ENCODE measurements around the gene RPN1. TPM values are rescaled to one million over a fixed set of nuclear protein-coding genes. Genes with fewer than 3 reads are reported as not detected.
"Not testable (repeated sequence)": the region's sequence is repeated elsewhere in the genome, so short reads cannot be mapped to it uniquely, and the experiment has no call there.

Gene RPN1
- total RNA-seq, 2 donors from 2014 or later = 117 TPM

DNA sequence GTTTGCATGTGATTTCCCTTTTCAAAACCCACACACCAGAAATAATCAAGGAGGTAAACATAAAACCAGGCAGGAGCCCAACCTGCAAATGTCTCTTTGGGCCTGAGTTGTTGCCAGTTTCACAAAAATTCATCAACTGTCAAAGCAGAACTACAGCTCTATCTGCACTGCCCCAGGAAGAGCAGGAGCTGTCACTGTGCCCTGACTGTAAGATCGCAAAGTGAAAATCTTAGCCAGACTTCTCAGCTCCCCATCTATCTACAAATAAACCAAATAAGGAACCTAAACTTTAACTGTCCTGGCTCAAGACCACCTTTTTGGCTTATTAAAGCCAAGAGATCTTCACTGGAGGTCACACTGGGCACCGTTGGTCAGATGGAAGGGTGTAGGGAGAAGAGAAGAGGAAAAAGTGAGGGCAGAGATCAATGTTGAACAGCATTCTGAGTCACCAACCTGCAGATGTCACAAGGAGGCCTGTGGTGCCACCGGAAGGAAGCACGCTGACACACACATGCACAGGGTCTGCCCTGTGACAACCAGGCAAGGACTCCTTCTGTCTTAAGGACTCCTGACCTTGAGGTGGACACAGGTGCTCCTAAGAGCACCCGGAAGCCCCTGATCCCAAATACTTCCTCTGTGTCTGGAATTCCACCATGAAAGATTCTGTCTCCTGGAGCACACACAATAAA lies 58.7 kb downstream of the RPN1 start:
- Mint-ChIP-seq H3K27me3 (no peaks in the 10 kb centered on the region), H3K4me1 (peaks cover 9% of the 10 kb centered on the region), H3K27ac (peak overlapping the region; percentile 21), H3K4me3 (peak overlapping the region; percentile 36), H3K36me3 (ENCODE audit: low read depth) (no peaks in the 10 kb centered on the region)
- H3K9me3 ChIP-seq (ENCODE audit: control insufficient read depth, low read length, poor library complexity, severe bottlenecking) = no peaks in the 10 kb centered on the region
- peak; percentile 70 for ATAC-seq
- no peak for DNase-seq

DNA sequence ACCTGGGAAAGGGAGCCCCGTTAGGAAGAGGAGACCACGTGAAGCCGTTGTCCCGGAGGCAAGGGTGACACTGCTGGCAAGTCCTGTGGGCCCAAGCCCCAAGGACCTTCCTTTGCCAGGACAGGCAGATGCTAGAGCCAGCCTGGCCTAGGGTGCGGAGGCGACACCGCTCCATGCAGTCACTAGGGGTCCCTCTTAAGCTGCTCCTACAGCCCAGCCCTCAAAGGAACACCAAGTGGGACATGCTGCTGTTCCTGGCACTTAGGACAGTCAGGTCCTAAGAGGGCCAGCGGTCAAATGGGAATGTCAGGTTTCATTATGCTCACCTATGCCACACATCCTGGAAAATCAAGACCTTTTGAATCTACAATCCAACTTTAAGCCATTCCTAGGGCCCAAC lies 59.7 kb downstream of the RPN1 start:
- no peaks in the 10 kb centered on the region for H3K27me3 Mint-ChIP-seq
- H3K4me1 Mint-ChIP-seq = peaks cover 9% of the 10 kb centered on the region
- ATAC-seq = no peak
- DNase-seq = no peak
- no peak overlapping the region for H3K4me3 Mint-ChIP-seq
- H3K27ac Mint-ChIP-seq = no peak overlapping the region
- H3K9me3 ChIP-seq (ENCODE audit: control insufficient read depth, low read length, poor library complexity, severe bottlenecking) = no peaks in the 10 kb centered on the region
- no peaks in the 10 kb centered on the region for H3K36me3 Mint-ChIP-seq (ENCODE audit: low read depth)

DNA sequence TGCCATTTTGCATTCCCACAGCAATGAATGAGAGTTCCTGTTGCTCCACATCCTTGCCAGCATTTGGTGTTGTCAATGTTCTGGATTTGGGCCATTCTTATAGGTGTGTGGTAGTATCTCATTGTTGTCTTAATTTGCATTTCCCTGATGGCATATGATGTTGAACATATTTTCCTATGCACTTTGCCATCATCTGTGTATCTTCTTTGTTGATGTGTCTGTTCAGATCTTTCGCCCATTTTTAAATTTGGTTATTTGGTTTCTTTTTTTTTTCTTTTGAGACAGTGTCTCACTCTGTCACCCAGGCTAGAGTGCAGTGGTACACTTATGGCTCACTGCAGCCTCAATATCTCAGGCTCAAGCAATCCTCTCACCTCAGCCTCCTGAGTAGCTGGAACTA lies 60.6 kb downstream of the RPN1 start:
- not testable (repeated sequence) for H3K4me1 Mint-ChIP-seq; H3K27ac Mint-ChIP-seq; H3K4me3 Mint-ChIP-seq; ATAC-seq; H3K27me3 Mint-ChIP-seq; DNase-seq; H3K9me3 ChIP-seq (ENCODE audit: control insufficient read depth, low read length, poor library complexity, severe bottlenecking); H3K36me3 Mint-ChIP-seq (ENCODE audit: low read depth)

DNA sequence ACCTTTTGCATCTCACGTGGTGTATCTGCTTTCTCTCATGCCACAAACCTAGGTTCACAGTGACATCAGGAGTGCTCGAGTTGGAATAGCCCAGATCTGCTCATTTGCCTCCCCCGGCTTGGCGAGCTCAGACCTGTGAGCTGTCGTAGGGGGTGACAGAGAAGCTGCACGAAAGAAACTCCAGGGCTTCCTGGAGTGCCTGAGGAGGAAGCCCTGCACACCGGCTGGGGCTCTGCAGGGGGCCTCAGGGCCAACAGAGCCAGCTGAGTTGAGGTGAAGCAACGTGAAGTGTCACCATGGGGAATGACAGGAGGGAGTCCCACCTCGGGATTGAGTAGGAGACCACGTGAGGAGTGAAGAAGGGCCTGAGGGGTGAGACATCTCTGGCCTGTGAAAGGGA lies 62.5 kb downstream of the RPN1 start:
- ATAC-seq = no peak
- Mint-ChIP-seq H3K27me3 (peaks cover 13% of the 10 kb centered on the region), H3K4me3 (no peak overlapping the region), H3K4me1 (peaks cover 4% of the 10 kb centered on the region), H3K36me3 (ENCODE audit: low read depth) (no peaks in the 10 kb centered on the region), H3K27ac (no peak overlapping the region)
- DNase-seq = no peak
- H3K9me3 ChIP-seq (ENCODE audit: control insufficient read depth, low read length, poor library complexity, severe bottlenecking) = no peaks in the 10 kb centered on the region

DNA sequence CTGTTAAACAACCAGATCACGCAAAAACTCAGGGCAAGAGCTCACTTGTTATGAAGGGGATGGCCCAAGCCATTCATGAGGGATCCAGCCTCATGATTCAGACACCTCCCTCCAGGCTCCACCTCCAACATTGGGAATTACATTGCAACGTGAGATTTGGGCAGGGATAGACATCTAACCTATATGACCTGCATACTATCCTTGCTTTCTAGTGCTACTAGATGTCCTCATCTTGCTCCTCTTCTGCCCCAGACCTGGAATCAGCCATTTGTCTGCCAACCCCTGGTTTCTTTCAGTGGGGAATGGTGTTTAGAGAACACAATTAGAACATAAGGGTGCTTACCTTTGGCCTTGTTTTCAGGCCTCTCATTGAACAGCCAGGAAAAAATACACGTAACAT lies 63.2 kb downstream of the RPN1 start:
- Mint-ChIP-seq H3K4me3 (no peak overlapping the region), H3K27me3 (peaks cover 17% of the 10 kb centered on the region), H3K4me1 (peaks cover 4% of the 10 kb centered on the region), H3K36me3 (ENCODE audit: low read depth) (no peaks in the 10 kb centered on the region), H3K27ac (no peak overlapping the region)
- DNase-seq (no peak), ATAC-seq (no peak)
- no peaks in the 10 kb centered on the region for H3K9me3 ChIP-seq (ENCODE audit: control insufficient read depth, low read length, poor library complexity, severe bottlenecking)

DNA sequence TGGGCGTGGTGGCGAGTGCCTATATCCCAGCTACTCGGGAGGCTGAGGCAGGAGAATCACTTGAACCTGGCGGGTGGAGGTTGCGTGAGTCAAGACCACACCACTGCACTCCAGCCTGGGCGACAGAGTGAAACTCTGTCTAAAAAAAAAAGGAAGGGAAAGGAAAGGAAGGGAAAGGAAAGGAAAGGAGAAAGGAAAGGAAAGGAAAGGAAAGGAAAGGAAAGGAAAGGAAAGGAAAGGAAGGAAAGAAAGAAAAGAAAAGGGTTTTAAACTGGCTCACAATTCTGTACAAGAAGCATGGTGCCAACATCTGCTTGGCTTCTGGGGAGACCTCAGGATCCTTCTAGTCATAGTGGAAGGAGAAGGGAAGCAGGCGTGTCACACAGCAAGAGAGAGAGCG lies 63.7 kb downstream of the RPN1 start:
- H3K4me1 Mint-ChIP-seq; H3K36me3 Mint-ChIP-seq (ENCODE audit: low read depth); H3K9me3 ChIP-seq (ENCODE audit: control insufficient read depth, low read length, poor library complexity, severe bottlenecking); H3K27ac Mint-ChIP-seq; ATAC-seq; H3K4me3 Mint-ChIP-seq; DNase-seq: not testable (repeated sequence)
- H3K27me3 Mint-ChIP-seq = peaks cover 21% of the 10 kb centered on the region

DNA sequence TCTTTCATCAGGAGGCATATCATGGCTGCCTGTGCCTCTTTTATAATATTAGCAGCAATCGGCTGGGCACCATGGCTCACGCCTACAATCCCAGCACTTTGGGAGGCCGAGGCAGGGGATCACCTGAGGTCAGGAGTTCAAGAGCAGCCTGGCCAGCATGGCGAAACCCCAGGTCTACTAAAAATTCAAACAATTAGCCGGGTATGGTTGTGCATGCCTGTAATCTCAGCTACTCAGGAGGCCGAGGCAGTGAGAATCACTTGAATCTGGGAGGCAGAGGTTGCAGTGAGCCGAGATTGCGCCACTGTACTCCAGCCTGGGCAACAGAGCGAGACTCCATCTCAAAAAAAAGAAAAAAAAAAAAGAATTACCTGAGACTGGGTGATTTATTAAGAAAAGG lies 64.2 kb downstream of the RPN1 start:
- not testable (repeated sequence) for H3K9me3 ChIP-seq (ENCODE audit: control insufficient read depth, low read length, poor library complexity, severe bottlenecking); H3K36me3 Mint-ChIP-seq (ENCODE audit: low read depth); ATAC-seq; H3K4me1 Mint-ChIP-seq; DNase-seq; H3K4me3 Mint-ChIP-seq; H3K27ac Mint-ChIP-seq
- H3K27me3 Mint-ChIP-seq = peaks cover 22% of the 10 kb centered on the region

DNA sequence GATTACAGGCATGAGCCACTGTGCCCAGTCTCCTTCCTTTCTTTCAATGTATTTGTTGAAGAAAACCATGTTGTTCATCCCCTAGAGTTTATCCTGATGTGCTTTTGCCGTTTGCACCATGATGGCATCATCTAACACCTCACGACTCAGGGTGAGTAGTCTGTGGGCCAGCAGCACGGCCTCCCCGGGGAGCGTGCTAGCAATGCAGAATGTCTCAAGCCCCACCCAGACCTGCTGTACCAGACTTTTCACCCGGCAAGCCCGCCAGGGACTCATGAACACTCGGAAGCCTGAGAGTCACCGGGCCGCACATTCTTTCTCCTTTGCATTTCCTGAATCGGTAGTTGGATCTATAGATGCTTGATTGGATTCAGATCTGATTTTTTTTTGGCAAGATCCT lies 64.6 kb downstream of the RPN1 start:
- Mint-ChIP-seq H3K27ac (no peak overlapping the region), H3K27me3 (peaks cover 27% of the 10 kb centered on the region), H3K36me3 (ENCODE audit: low read depth) (no peaks in the 10 kb centered on the region), H3K4me3 (no peak overlapping the region), H3K4me1 (no peaks in the 10 kb centered on the region)
- ATAC-seq = no peak
- no peaks in the 10 kb centered on the region for H3K9me3 ChIP-seq (ENCODE audit: control insufficient read depth, low read length, poor library complexity, severe bottlenecking)
- no peak for DNase-seq

DNA sequence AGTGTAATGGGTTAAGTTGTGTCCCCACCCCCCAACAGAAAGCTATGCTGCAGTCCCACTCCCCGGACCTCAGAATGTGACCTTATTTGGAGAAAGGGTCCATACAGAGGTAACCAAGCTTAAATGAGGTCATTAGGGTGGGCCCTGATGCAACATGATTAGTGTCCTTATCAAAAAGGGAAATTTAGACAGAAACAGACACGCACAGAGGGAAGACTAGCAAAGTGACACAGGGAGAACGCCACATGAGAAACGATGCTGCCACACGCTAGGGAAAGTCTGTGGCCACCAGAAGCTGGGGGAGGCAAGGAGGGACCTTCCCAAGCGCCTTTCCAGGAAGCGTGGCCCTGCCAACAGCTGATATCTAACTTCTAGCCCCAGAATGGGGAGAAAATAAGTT lies 65.4 kb downstream of the RPN1 start:
- H3K27ac Mint-ChIP-seq = peak overlapping the region; percentile 65
- H3K4me1 Mint-ChIP-seq = no peaks in the 10 kb centered on the region
- no peak overlapping the region for H3K4me3 Mint-ChIP-seq
- DNase-seq = no peak
- ATAC-seq = no peak
- peaks cover 30% of the 10 kb centered on the region for H3K27me3 Mint-ChIP-seq
- no peaks in the 10 kb centered on the region for H3K9me3 ChIP-seq (ENCODE audit: control insufficient read depth, low read length, poor library complexity, severe bottlenecking)
- no peaks in the 10 kb centered on the region for H3K36me3 Mint-ChIP-seq (ENCODE audit: low read depth)

DNA sequence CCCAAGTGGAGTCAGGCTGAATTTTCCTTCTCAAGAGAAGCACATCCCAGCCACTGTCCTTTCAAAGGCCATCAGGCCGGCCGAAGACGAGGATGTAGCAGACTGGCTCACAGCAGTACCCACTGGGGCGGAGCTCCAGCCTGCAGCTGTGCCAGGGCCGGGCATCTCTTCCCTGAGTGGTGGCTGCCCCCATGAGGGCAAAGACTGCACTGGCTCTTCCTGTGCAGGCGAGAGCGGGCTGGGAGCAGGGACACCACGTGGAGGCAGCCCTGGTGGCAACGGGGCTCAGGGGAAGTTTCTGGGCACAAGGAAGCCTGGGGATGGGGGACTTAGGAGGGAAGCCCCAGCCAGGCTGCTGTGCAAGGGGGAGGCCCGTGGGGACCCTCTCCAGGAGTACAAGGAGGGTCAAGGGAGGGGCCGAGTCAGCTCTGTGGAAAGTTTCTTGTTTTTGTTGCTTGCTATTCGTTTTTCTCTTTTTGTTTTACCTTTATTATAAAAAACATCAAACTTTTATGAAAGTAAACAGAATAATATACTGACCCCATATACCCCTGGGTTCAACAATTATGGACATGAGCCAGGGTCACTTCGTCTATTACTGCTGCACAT lies 66.1 kb downstream of the RPN1 start:
- Mint-ChIP-seq H3K27ac (peak overlapping the region; percentile 65), H3K4me1 (no peaks in the 10 kb centered on the region), H3K4me3 (no peak overlapping the region), H3K27me3 (peaks cover 30% of the 10 kb centered on the region), H3K36me3 (ENCODE audit: low read depth) (no peaks in the 10 kb centered on the region)
- ATAC-seq (peak; percentile 67), DNase-seq (no peak)
- H3K9me3 ChIP-seq (ENCODE audit: control insufficient read depth, low read length, poor library complexity, severe bottlenecking) = no peaks in the 10 kb centered on the region

DNA sequence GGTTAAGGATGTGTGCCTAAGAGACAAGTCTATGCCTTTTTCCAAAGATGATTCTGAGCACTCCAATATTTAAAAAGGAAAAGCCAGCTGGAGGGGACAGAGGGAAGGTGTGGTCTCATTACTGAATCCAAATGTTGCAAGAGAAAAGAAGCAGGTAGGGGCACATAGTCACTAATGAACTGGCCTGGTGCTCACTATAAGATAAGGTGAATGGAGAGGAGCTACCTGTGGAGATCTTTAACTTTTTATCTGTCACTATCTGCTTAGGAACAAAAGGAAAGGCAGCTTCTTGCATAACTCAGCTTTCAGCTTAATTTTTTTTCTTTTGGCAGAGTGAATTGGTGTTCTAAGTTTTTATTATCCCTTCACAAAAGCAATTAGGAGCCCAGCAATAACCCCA lies 69.1 kb downstream of the RPN1 start:
- Mint-ChIP-seq H3K4me1 (no peaks in the 10 kb centered on the region), H3K27me3 (peaks cover 35% of the 10 kb centered on the region), H3K4me3 (no peak overlapping the region), H3K27ac (peak overlapping the region; percentile 57), H3K36me3 (ENCODE audit: low read depth) (peaks cover 2% of the 10 kb centered on the region)
- ATAC-seq (no peak), DNase-seq (no peak)
- no peaks in the 10 kb centered on the region for H3K9me3 ChIP-seq (ENCODE audit: control insufficient read depth, low read length, poor library complexity, severe bottlenecking)

DNA sequence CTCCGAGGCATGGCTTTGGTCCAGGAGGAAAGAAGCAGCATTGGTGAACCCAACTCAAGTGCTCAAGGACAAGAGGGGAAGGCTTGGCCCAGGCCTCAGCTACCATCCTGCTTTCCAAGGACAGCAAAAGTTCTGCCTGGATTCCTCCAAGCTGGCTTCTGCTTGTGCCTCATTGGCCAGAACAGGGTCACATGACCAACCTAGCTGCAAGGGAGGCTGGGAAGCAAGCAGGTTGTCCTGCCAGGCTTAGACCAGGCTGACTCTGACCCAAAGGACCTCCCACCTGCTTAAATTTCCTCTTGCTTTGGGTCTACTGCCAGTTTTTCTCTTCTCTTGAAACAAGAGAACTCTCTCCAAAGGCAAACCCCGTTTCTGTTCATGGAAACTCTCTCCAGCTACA lies 70.7 kb downstream of the RPN1 start:
- DNase-seq (no peak), ATAC-seq (no peak)
- no peaks in the 10 kb centered on the region for H3K9me3 ChIP-seq (ENCODE audit: control insufficient read depth, low read length, poor library complexity, severe bottlenecking)
- H3K27me3 Mint-ChIP-seq = peaks cover 41% of the 10 kb centered on the region
- no peak overlapping the region for H3K27ac Mint-ChIP-seq
- no peak overlapping the region for H3K4me3 Mint-ChIP-seq
- no peaks in the 10 kb centered on the region for H3K4me1 Mint-ChIP-seq
- H3K36me3 Mint-ChIP-seq (ENCODE audit: low read depth) = peaks cover 2% of the 10 kb centered on the region

DNA sequence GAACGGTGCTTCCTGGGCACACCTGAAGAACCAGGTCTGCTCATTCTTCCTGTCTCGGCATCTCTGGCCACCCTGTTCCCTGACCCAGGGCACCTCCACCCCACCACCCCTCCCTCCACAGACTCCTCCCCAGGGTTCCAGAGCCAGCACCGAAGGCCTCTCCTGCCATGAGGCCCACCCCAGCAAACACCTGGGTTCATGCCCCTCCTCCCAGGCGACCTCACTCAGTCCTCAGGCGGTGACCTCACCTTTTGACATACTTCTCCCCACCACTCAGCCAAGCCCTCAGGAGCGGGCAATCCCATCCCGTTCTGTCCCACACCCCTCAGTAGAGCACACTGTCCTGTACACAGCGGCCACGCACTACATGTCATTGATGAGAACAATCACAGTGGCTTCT lies 72.3 kb downstream of the RPN1 start:
- H3K36me3 Mint-ChIP-seq (ENCODE audit: low read depth) = peaks cover 2% of the 10 kb centered on the region
- H3K9me3 ChIP-seq (ENCODE audit: control insufficient read depth, low read length, poor library complexity, severe bottlenecking) = no peaks in the 10 kb centered on the region
- H3K27ac Mint-ChIP-seq = no peak overlapping the region
- H3K27me3 Mint-ChIP-seq = peaks cover 43% of the 10 kb centered on the region
- H3K4me1 Mint-ChIP-seq = peaks cover 4% of the 10 kb centered on the region
- ATAC-seq = no peak
- H3K4me3 Mint-ChIP-seq = no peak overlapping the region
- no peak for DNase-seq

DNA sequence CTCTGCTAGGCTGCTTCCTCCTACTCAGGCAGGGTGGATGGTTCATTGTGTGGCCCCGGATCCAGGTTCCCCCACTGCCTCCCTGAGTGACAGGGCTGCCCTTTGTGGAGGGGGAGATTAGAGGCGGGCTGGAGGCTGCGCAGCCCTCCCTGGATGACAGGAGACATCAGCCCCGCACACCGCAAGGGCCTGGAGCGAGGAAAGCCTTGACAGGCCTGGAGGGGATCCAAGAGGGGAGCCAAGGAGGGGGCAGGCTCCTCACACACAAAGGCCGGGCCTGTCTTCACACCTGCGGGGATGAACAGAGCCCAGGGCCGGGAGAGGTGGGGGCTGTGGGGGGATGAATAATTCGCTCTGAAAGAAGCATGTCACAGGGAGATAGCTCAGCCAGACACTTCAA lies 72.9 kb downstream of the RPN1 start:
- ATAC-seq = no peak
- no peak overlapping the region for H3K4me3 Mint-ChIP-seq

More for the DNA sequence above, 72.9 kb downstream of the RPN1 start:
- H3K27ac Mint-ChIP-seq = no peak overlapping the region
- no peaks in the 10 kb centered on the region for H3K9me3 ChIP-seq (ENCODE audit: control insufficient read depth, low read length, poor library complexity, severe bottlenecking)
- H3K4me1 Mint-ChIP-seq = peaks cover 9% of the 10 kb centered on the region
- peaks cover 42% of the 10 kb centered on the region for H3K27me3 Mint-ChIP-seq
- DNase-seq = no peak
- H3K36me3 Mint-ChIP-seq (ENCODE audit: low read depth) = peaks cover 2% of the 10 kb centered on the region
